Epithelial cell of prostate (primary cell): ENCODE results near the gene MAN1A1.
"Not testable (repeated sequence)": the region's sequence is repeated elsewhere in the genome, so short reads cannot be mapped to it uniquely, and the experiment has no call there.

Experiments used
- DNase-seq: peaks from one replicate; pipeline ENCODE4 v3.0.0-alpha.2; 2011; ENCODE audit warnings: low read depth, low spot score
- H3K27ac ChIP-seq: fragments of 450-650 bp; 2 replicates; pipeline ENCODE4 v1.5.1; 2017; ENCODE audit warnings: mild to moderate bottlenecking

Gene MAN1A1

DNA sequence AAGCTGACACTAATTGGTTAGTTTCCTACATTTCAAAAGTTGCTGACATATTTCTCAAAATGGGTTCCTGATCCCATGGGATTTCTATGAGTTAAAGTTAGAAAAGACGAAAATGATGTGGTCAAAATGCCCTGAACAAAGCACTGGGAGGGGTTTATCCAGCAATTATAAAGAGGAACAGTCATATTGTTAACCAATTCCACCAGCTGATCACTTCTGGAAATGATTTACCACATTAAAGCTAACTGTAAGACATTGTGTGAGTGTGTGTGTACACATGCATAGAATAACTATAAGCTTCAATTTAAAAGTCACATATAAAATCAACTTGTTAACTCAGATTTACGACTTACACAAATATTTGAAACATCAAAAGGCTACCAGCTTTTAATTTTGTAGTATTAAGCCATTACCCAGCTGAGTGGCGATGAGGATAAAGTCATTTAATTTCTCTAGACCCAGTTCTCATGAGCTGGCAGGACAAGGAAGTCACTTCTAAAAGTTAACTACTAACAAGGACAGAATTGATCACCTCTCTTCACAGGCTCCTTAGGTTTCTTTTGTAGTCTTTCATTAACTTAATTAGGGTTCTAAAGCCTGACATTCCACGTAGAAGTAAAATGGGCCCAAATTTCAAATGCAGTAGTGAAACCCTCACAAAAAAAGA is 40.4 kb downstream of the MAN1A1 start:
- no peak for DNase-seq
- no peak overlapping the region for H3K27ac ChIP-seq

DNA sequence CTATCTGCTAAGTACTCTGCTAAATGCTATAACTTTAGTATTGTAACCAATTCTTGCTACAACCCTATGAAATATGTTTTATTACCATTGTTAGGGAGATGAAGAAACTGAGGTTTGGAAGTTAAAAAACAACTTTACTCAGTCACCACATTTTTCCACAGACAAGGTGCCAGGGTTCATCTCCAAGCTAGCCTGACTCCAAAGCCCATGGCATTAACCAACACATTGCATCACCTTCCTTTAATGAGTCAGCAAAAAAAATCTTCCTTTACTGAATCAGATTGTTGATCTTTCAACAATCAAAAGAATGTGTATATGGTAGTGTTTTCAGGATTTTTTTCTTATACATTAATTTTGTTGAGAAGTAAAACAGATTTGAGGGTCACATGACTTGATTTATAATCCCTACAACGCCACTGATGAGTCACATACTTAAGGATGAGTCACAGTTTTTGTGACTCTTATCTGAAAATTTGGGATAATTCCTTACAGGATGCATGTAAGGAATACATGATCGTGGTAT is 41.5 kb downstream of the MAN1A1 start:
- peak overlapping the region; percentile 31 for H3K27ac ChIP-seq
- DNase-seq = peak; percentile 14

DNA sequence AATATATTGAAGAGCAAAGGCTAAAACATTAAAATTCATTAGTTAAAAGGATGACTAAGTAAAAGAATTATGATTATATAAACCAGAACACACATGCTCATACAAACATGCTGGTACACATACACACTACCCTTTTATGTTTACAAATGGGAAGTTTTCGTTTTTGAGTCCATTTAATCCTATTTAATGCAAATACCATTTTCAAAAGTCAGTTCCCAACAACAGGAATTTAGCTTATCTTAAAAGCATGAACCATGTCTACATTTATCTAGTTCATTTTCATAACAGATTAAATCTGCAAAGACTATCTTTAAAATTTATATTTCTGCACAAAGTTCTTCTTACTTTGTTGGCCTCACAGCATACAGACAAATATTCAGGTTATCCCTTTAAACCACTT is 42.5 kb downstream of the MAN1A1 start:
- no peak overlapping the region for H3K27ac ChIP-seq
- no peak for DNase-seq

DNA sequence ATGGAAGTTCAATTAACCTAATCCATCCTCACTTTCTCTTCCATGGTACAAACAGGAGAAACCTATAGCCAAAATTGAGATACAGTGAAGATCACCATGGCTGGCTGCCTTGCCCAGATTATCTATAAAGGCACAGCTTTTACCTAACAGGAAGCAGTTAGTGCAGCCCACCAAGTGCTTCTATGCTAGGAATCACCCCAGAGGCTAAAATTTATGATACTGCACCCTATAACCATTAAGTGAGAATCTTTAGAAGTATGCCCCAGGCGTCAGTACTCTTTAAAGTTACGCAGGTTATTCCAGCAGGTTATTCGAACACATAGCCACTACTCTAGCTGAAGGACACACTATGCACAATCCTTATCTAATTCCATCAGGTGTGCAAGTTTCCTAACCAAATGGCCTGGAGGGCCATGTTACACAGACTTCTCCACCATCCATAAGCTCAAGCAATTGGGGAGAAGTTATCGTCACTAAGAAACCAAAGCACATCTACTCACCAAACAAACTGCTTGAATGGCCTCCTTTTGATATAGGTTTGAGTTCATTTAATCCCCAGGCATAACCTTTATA is 43.1 kb downstream of the MAN1A1 start:
- DNase-seq = no peak
- no peak overlapping the region for H3K27ac ChIP-seq

DNA sequence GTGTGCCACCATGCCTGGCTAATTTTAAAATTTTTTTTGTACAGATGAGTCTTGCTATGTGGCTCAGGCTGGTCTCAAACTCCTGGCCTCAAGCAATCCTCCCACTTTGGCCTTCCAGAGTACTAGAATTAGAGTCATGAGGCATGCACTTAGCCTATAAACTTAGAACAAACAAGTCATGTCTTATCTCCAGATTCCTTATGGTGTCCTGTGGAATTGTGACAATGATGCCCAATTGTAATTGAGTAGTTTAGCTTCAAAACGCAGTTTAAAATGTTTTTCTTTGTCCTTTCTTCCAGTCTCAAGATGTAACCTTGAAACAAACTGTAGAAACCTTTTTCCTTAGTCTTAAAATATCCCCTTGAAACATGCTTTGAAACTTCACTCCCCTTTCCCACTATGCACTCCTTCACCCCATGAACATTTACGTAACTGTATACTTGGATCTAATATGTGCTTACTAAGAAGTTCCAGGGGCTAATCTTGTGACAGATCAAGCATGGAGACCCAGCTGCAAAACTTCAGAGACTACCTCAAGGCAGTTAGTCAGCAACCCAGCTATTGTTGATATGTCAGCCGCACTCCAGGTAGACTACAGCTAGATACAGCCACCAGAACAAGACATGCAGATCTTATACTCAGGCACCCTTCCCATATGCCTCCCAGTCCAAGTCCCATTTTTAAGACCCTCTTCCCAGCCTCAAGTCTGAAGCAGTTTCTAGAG is 46.2 kb downstream of the MAN1A1 start:
- no peak overlapping the region for H3K27ac ChIP-seq
- no peak for DNase-seq

DNA sequence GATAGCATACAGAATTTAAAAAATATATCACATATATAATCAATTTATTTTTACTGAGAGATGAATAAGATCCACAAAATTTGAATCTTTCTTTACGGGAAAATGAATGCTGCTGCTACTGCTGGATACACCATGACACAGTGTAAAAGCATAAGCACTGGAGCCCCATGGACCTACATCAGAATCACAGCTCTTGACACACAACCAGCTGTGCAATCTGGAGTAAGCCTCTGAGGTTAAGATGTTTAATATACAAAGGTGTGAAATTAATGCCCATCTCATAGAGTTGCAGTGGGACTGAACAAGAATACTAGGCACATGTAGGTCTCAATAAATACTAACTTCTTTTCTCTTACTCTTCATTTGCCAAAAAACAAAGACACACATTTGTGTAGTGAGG is 48.1 kb downstream of the MAN1A1 start:
- DNase-seq = no peak

DNA sequence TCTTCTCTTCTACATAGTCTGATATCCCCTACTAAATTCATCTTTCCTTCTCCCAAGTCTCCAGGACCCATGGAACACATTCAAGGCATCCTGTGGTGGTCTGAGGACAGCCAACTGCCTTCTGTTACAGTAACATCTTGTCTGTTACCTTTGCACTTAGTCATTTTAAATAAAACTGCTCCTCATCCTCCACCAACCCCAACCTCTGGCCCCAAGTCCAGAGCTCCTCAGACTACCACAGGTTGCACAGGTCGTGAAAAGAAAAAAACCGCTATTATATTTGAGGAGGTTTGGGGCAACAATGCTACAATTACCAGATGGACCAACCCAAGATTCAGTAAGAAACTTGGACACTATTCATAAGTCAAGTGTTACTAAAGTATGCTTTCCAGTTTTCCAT is 49.9 kb downstream of the MAN1A1 start:
- no peak for DNase-seq
- no peak overlapping the region for H3K27ac ChIP-seq

More for the DNA sequence above, 48.1 kb downstream of the MAN1A1 start:
- H3K27ac ChIP-seq = no peak overlapping the region

DNA sequence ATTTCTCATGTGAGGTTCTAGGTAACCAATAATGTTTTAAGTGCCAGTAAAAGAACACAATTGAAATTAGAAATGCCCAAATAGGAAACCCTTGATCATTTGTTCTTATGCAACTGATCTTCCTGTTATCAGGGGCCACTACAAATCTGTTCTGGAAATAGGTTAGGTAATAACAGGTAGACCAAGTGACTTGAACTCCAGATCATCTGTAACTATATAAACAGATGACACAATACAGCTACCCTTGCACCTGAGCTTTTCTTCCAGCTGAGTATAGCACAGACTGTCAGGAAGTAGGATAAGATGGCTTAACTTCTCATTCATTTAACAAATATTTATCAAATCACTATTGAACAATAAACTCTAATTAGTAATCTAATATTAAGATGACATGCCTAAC is 52.5 kb downstream of the MAN1A1 start:
- no peak for DNase-seq
- no peak overlapping the region for H3K27ac ChIP-seq

DNA sequence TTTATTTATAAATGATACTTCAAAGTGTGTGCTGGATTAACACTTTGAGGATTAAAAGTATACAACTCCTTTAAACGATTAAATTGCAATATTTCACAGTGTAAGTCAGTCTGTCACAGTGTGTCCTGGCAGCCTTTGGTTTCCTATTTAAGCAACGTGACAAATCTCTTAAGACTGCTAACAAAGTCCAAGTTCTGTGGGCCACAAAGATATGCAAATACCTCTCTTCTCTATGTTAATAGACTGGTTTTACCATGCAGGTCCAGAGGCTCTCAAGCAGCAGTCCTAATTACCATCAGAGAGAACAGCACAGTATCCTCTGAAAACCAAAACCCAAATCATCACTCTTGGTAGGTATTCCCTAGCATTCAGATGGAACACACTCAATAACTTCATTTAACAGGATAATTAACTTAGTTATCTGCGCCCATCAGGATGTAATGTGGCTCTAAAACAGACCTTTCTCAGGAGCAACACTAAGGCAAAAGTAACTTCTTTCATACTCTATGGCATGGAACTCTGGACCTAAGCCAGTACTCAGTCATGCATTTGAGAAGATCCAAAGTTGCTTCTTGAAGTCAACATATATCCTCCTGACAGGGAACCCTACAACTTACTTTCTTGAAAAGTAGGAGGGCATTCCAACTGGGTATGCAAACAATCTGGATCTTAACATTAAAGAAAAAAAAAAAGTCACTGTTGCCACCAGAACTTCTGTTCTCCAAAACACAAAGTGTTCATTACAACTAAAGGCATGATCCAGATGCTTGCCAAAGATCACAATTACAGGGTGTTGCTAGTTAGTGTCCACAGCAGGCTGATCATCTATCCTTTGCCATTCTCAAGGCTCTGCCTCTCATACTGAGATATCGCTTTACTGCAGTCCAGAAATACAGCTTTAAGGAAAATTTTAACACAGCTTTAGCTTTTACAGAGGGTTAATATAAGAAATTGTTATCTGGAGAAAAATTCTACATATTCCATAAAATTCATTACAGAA is 53.2 kb downstream of the MAN1A1 start:
- DNase-seq = no peak
- no peak overlapping the region for H3K27ac ChIP-seq

DNA sequence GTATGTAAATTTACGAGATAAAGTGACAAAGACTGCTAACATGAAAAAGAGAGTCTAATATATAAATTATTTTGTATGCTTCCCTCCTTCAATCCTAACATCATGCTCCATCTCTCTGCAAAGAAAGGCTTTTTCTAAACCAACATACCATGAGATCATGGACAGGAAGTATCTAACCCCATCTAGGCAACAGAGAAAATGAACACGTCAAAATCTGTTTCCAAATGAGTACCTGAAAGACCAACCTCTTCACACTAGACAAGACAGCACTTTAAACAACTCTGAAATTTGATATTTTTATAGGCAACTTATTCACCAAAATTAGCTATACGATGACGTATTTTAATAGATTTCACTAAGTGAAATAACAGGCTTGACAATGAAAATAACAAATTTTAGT is 54.6 kb downstream of the MAN1A1 start:
- DNase-seq = no peak

DNA sequence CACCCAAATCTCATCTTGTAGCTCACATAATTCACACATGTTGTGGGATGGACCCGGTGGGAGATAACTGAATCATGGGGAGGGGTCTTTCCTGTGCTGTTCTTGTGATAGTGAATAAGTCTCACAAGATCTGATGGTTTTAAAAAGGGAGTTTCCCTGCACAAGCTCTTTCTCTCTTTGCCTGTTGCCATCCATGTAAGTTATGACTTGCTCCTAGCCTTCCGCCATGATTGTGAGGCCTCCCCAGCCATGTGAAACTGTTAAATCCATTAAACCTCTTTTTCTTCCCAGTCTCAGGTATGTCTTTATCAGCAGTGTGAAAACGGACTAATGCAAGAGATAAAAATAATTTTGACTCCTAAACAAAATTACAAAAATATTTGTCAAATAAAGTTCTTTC is 58.5 kb downstream of the MAN1A1 start:
- H3K27ac ChIP-seq = not testable (repeated sequence)

More for the DNA sequence above, 54.6 kb downstream of the MAN1A1 start:
- no peak overlapping the region for H3K27ac ChIP-seq

DNA sequence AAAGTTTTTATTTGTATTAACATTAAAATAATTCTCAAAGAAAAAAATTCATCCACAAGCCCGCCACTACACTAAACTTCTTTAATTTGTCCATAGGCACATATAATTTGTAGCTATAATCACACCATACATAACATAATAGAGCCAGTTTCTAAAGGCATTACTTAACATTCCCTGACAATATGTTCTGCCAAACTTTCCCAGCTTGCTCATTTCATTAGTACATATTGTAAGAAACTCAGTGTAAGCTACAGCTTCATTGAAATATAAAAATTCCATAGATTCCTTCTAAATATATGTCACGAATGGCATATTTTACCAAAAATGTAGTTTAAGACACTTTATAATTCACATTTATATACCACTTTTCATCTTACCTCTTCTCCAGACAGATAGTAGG is 59.3 kb downstream of the MAN1A1 start:
- DNase-seq = no peak
- no peak overlapping the region for H3K27ac ChIP-seq

More for the DNA sequence above, 58.5 kb downstream of the MAN1A1 start:
- not testable (repeated sequence) for DNase-seq

DNA sequence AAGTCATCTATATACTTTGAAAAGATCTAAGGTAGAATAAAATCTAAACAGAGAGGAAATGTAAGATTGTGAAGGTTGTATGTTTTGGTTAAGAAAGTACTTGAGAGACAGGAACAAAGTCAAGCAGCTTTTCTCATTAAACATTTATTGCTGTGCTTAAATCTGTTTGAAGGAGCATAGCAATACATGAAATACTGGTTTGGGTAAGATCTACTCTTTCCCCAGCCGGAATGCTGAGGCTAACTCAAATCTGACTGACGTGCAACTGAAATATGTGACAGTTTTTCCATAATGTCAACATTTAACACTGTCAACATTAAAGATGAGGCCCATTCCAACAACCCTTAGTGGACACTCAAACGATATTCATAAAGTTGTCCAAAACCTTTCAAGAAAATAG is 59.9 kb downstream of the MAN1A1 start:
- H3K27ac ChIP-seq = no peak overlapping the region
- DNase-seq = no peak

DNA sequence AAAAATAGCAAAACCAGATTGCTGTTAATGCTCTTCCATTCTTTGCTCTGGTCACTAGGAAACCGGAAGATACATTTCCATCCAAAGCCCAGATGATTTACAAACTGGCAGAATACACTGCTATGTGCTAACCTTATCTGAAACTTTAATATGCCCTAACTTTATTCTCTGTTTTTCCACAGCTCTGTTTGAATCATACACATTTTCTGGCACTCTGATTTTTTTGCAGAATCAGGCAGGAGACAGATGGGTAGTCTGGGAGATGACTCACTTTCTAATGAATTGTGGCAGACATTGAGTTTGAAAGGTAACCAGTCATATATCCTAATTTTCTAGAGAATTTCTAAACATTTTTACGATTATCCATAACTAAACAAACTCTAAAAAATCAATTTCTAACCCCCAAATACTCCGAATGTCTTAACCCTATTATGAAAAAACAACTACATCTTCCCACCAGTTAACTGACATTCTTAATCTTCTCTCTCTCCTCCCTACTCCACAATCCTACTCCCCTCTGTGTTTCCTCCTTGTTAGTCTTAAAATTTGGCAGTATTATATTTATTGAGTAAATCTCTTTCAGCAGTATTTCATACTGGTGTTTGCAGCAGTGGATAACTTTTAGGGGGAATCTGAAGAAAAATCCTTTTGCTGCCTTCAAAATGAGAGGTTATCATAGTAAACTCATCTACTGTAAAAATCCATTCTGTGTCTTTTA is 63.5 kb downstream of the MAN1A1 start:
- H3K27ac ChIP-seq = no peak overlapping the region
- no peak for DNase-seq

DNA sequence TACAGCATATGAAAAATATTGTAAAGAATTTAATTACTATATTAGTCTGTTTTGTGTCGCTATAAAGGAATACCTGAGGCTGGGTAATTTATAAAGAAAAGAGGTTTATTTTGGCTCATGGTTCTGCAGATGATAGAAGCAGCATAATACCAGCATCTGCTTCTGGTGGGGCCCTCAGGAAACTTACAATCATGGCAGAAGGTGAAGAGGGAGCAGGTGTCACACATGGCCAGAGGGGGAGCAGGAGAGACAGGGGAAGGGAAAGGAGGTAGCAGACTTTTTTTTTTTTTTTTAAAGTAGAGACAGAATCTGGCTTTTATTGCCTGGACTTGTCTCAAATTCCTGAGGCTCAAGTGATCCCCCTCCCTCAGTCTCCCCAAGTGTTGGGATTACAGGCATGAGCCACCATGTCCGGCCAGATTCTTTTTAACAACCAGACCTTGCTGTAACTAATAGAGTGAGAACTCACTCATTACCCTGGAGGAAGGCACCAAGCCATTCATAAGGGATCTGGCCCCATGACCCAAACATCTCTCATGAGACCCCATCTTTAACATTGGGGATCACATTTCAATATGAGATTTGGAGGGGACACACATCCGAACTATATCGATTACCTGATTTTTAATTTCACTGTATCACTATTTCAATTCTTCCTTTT is 64.6 kb downstream of the MAN1A1 start:
- H3K27ac ChIP-seq = no peak overlapping the region
- DNase-seq = no peak

DNA sequence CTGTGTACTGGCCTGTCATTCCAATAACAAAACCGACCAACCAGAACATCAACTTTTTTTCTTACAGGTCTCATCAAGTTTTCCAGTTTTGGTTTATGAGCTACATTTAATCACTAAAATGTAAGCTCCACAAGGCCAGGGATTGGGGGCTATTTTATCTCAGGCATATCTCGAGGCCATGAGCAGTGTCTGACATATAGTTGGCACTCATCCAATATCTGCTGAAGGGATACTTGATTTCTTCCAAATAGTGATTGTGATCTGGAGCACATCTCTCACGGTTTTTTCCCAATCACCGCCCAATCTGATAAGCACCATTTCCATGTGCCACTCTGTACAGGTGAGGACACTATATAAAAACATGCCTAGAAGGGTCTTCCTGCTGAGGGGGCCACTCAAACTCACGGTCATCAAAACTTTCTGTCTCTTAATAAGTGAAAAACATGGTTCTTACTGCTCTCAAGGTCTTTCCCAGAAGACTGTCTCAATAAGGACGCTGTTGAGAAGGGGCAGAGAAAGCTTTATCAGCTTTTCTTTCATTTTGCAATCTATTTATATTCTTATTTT is 65.5 kb downstream of the MAN1A1 start:
- no peak for DNase-seq

DNA sequence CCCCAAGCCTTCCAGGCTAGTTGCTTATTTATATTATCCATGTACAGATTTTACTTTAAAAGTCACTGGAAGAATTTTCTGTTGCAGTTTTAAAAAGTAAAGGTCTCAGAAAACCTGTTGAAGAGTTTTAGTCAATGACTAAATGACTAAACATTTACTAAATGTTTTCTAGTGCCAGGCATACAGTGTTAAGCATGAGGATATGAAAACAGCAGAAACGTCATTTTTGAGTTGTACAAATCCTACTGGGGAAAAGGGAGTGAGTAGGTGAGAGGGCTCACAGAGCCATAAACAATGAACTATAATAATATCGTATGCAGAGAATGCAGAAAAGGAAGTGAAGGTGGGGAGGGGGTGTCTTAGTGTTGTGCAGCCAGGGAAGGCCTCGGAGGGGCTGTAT is 66.3 kb downstream of the MAN1A1 start:
- no peak overlapping the region for H3K27ac ChIP-seq
- DNase-seq = no peak

More for the DNA sequence above, 65.5 kb downstream of the MAN1A1 start:
- no peak overlapping the region for H3K27ac ChIP-seq

DNA sequence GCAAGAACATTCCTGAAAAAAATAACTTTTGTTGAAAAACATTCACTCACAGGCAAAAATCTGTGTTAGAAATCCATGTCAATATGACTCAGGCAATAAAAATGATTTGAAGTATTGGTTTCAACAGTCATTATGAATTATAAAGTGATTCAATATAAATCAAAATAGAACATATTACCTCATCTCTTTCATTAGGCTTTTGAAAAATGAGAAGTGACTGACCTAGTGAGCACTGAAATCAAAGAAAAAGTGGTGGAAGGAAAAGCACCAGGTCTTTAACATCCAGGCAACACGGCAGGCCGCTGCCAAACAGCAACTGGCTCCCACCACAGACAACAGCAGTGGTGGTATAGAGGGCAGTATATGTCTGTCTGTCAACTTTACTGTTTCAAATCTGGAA is 68.9 kb downstream of the MAN1A1 start:
- H3K27ac ChIP-seq = no peak overlapping the region
- DNase-seq = no peak

DNA sequence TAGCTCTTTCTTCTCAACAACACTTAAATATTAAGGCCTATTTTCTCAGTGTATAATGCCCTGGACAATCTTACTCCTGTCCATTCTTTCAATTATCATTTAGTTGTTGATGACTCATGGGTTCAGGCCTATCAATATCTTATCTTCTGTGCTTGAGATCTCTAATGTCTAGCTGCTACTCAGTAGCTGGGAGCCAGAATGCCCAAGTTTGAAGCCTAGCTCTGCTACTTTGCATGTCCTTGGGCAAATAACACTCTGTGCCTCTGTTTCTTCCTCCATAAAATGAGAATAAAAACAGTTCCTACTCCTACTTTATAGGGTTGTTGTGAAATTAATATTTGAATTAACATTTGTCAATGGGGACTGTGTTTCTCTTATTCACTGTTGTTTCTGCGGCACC is 69.5 kb downstream of the MAN1A1 start:
- no peak overlapping the region for H3K27ac ChIP-seq
- no peak for DNase-seq
